ENCODE data around the gene SLC1A5.
A peak's percentile ranks its signal among the peaks of the same experiment; 100 is the strongest.

SLC1A5 gene

DNA sequence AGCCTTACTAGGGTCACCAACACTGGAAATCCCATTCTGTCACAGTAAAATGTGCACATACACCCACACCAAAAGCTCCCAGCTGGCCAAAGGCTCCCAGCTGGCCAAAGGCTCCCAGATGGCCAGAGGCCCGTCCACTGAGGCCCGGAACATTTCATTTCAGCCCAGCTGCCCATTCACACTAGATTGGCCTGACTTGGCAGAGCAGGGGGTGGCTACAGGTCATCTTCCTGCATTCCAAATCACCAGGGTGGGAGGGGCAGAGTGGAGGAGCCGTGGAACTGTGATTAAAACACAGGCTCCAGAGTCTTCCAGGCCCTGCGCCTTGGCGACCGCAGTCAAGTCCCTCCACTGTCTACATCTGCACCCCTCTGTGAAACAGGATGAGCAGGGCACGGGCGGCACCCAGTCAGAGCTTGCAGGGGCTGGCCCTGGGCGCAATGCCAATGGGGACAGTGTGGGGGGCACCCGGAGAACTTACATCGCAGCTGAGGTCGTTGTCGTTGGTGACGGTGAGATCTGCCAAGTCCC lies 61.4 kb downstream of the SLC1A5 start:
- no peak for TF ChIP-seq POLR2AphosphoS5 (IDR thresholded peaks at IDR 0.05; ENCODE audit: low read depth, low read length)
- no peak for TF ChIP-seq TAF1 (IDR thresholded peaks at IDR 0.05; ENCODE audit: borderline replicate concordance, low read depth, low read length)
- TF ChIP-seq POLR2A (IDR thresholded peaks at IDR 0.05; ENCODE audit: low read depth, low read length), result no peak
- no peak for FAIRE-seq

DNA sequence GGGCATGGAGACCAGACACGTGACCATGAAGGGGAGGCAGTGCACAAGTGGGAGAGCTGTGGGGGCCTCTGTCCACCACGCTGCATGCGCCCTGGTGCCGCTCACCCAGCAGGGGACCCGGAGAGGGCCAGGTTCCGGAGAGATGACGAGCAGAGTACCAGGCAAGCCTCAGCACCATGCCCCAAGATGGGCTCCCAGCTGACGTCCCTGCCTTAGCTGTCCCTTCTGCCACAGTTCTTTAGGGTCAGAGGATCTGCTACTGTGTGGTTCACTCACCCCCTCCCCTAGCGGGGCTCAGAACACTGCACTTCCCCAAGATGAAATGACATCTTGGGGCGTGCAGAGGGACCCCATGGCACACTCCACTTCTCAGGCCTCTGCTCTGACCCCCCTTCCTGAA lies 61.8 kb downstream of the SLC1A5 start:
- FAIRE-seq (no peak), DNase-seq (ENCODE audit: insufficient read length) (no peak)
- no peak for TF ChIP-seq POLR2AphosphoS5 (IDR thresholded peaks at IDR 0.05; ENCODE audit: low read depth, low read length)
- 0 out of 2 replicates have a peak, but pooled peaks have one; percentile 17 for TF ChIP-seq POLR2A (IDR thresholded peaks at IDR 0.05; ENCODE audit: low read depth, low read length)

More for the DNA sequence above, 61.4 kb downstream of the SLC1A5 start:
- no peak for DNase-seq (ENCODE audit: insufficient read length)

DNA sequence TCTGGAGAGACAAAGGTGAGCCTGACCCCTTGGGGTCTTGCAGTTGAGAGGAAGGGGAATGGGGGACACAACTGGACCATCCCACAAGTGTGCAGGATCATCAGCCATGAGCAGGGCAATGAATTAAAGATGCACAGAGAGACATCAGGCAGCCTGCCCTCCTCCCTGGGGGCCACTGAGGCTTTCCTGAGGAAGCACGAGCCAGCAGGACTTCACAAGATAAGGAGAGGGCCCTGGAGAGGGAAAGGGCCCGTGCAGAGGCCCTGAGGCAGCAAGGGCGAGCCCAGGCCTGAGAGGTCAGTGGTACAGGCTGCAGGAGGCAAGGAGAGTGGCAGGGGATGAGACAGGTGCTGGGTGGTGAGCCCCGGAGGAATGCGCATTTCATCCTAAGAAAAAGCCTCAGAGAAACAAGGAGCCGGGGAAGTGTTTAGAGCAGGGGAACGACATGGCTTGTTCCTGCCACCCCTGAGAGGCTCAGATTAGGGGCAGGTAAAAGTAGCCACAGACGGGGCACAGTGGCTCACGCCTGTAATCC lies 62.5 kb downstream of the SLC1A5 start:
- DNase-seq (ENCODE audit: insufficient read length) (no peak), FAIRE-seq (no peak)
- TF ChIP-seq POLR2AphosphoS5 (IDR thresholded peaks at IDR 0.05; ENCODE audit: low read depth, low read length) (no peak), POLR2A (IDR thresholded peaks at IDR 0.05; ENCODE audit: low read depth, low read length) (no peak), TAF1 (IDR thresholded peaks at IDR 0.05; ENCODE audit: borderline replicate concordance, low read depth, low read length) (no peak)

DNA sequence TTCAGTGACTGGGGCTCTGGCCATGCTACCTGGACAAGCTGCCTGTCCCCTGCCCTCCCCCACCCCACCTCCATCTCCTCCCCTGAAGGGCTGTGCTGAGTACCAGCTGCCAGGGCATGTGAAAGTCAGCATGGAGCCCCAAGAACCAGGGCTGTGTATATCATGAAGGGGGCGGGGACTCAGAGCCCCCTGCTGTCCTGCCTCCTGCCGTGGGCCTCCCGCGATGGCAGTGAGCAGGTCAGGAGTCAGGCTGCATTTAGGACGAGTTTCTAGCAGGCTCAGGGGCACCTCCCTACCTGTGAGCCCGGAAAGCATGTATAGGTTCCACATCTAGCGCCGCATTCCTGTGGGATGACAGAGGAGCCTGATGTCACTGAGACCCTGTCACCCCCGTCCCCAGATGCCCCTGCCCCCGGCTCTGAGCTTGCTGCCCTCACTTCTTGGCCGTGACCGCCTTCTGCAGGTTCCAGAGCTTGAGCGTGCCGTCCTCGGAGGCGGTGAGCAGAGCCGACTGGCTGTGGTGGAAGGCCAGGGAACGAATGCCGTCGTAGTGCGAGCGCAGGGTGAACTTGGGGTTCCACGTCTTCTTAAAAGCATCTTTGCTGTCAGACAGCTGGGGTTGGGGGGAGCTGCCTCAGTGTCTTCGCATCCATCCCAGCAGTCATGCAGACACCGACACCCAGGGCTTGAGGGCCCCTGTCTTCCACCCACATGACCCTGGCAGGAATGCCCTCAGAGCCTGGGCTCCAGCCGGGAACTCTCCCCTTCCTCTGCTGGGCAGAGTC lies 63.2 kb downstream of the SLC1A5 start:
- FAIRE-seq (no peak), DNase-seq (ENCODE audit: insufficient read length) (no peak)
- TF ChIP-seq TAF1 (IDR thresholded peaks at IDR 0.05; ENCODE audit: borderline replicate concordance, low read depth, low read length) (no peak), POLR2AphosphoS5 (IDR thresholded peaks at IDR 0.05; ENCODE audit: low read depth, low read length) (no peak), POLR2A (IDR thresholded peaks at IDR 0.05; ENCODE audit: low read depth, low read length) (no peak)
